ENCODE measurements around the gene RGMA. TPM values are rescaled to one million over a fixed set of nuclear protein-coding genes. Genes with fewer than 3 reads are reported as not detected.

The RGMA gene
- total and polyA plus RNA-seq, 2 of the 8 experiments (the other 6 are each of a cell fraction or from before 2014, with no cell fraction given), result 19.9 to 39.8 TPM

- Histone ChIP-seq H4K91ac (replicated peaks; ENCODE audit: insufficient read length, low read length) (no peak overlapping the region), H2BK120ac (replicated peaks; ENCODE audit: low read depth, low read length) (no peak overlapping the region), H3K36me3 (ENCODE audit: control insufficient read depth in 2 of 4, insufficient read depth in 4 of 4, low read length in 3 of 4) (peaks cover 12 to 30% (median 24%) of the 10 kb centered on the region in 4 experiments), H4K5ac (ENCODE audit: insufficient read length, low read depth, low read length) (no peak overlapping the region), H3K23ac (ENCODE audit: insufficient read length) (no peak overlapping the region), H3K4me2 (ENCODE audit: insufficient read depth in 1 of 2, low read depth in 2 of 2, low read length in 2 of 2) (no peak overlapping the region), H3K9ac (replicated peaks in 1 of 4; ENCODE audit: extremely low read depth in 1 of 4, low read depth in 3 of 4, low read length in 3 of 4) (no peak overlapping the region), H3K4ac (replicated peaks; ENCODE audit: insufficient read length, low read depth, low read length) (no peak overlapping the region), H3K14ac (ENCODE audit: insufficient read length) (no peak overlapping the region), H3K27me3 (replicated peaks in 1 of 4; ENCODE audit: control insufficient read depth in 3 of 4, extremely low read depth in 1 of 4, insufficient read depth in 3 of 4, low read length in 3 of 4) (no peaks in the 10 kb centered on the region), H2BK20ac (ENCODE audit: low read length) (no peak overlapping the region), H4K20me1 (replicated peaks in 1 of 2; ENCODE audit: control insufficient read depth in 1 of 2, insufficient read depth in 2 of 2, low read length in 2 of 2) (peaks cover 8 to 9% of the 10 kb centered on the region in 2 experiments), H3K56ac (replicated peaks; ENCODE audit: insufficient read length, low read depth, low read length) (no peak overlapping the region), H3K9me3 (ENCODE audit: insufficient read depth in 2 of 2, low read depth in 1 of 2, low read length in 1 of 2) (no peaks in the 10 kb centered on the region), H3K79me2 (ENCODE audit: control insufficient read depth in 1 of 2, insufficient read depth in 2 of 2, low read length in 2 of 2) (no peaks in the 10 kb centered on the region), H4K8ac (ENCODE audit: extremely low read depth, insufficient read depth, low read length) (no peak overlapping the region), H2AK5ac (ENCODE audit: low read depth, low read length) (no peak overlapping the region), H2AFZ (ENCODE audit: low read length) (no peak overlapping the region), H3K27ac (ENCODE audit: low read depth, low read length) (no peak overlapping the region), H3K18ac (ENCODE audit: extremely low read depth, low read length) (no peak overlapping the region), H2BK5ac (ENCODE audit: low read depth, low read length) (no peak overlapping the region), H3K4me3 (ENCODE audit: extremely low read depth in 1 of 4, insufficient read depth in 2 of 4, low read depth in 3 of 4, low read length in 4 of 4) (no peak overlapping the region), H2BK12ac (ENCODE audit: low read depth, low read length) (0 out of 2 replicates have a peak overlapping the region, but pooled peaks have one; percentile 27), H3K4me1 (replicated peaks in 1 of 4; ENCODE audit: control insufficient read depth in 3 of 4, insufficient read depth in 4 of 4, low read length in 3 of 4) (peaks cover 0 to 3% (median 0%) of the 10 kb centered on the region in 4 experiments; a peak in 3 of 7 replicates), H2BK15ac (ENCODE audit: low read length) (no peak overlapping the region), H3K79me1 (ENCODE audit: low read depth, low read length) (peaks cover 4% of the 10 kb centered on the region; the same call in 1 of the 2 replicates), H3K23me2 (ENCODE audit: low read depth, low read length) (no peaks in the 10 kb centered on the region)
- DNase-seq (ENCODE audit: low read depth in 1 of 2, low spot score in 2 of 2), result no peak
- CTCF ChIA-PET (ENCODE audit: partially characterized antibody), result interaction anchor here (0.8 to 8.6 kb wide), 23 partner anchors 8 to 1104 kb away, joined by 3 to 119 read pairs (median 5); partner anchors contain the start of gene RGMA
- 86% methylated on average over 17 of the region's 17 CpGs; no CpG with 5 or more reads in 1 of the 2 experiments for WGBS, 2 experiments (ENCODE audit: extremely low coverage in 1 of 2, insufficient coverage in 1 of 2, insufficient read length in 1 of 2, insufficient replicate concordance in 2 of 2, low coverage in 1 of 2, low lambda C conversion rate in 2 of 2, missing lambda C conversion rate in 1 of 2)
- TF ChIP-seq RFX5 (IDR thresholded peaks at IDR 0.05; ENCODE audit: borderline replicate concordance, low read depth, low read length), result no peak
- no peak for TF ChIP-seq CBX5 (IDR thresholded peaks at IDR 0.05; ENCODE audit: low read depth, low read length)
- TF ChIP-seq TBP (IDR thresholded peaks at IDR 0.05; ENCODE audit: low read depth, low read length), result no peak
- POLR2A ChIA-PET (ENCODE audit: partially characterized antibody), result interaction anchor here (0.6 to 1.5 kb wide), 8 partner anchors 10 to 210 kb away, joined by 3 to 6 read pairs (median 4); no protein-coding TSS in a partner anchor
- FAIRE-seq, result no peak
Measured at GRCh38 chr15:93029214-93029835, 59.7 kb downstream of the RGMA start.

Data from H1 (cell line).